Esophagus (tissue), 2 donors: Measurements from ENCODE around the gene S100A4. TPM values are rescaled to one million over a fixed set of nuclear protein-coding genes. Genes with fewer than 3 reads are reported as not detected.

Experiments used
- H3K27ac ChIP-seq, 2 donors: one replicate each; pipeline ENCODE4 v1.5.1; 2013; ENCODE audit warnings: low read depth in 2 of 2, mild to moderate bottlenecking in 2 of 2, inconsistent platforms in 1 of 2, low read length in 1 of 2, moderate library complexity in 1 of 2
- H3K27me3 ChIP-seq, 2 donors: one replicate each; pipeline ENCODE4 v1.6.1; 2013; ENCODE audit warnings: low read length in 2 of 2, control low read depth in 1 of 2, mild to moderate bottlenecking in 1 of 2; ENCODE audit not compliant: insufficient read depth in 2 of 2, control insufficient read depth in 1 of 2
- H3K36me3 ChIP-seq, 2 donors: one replicate each; pipeline ENCODE4 v1.6.1; 2013; ENCODE audit warnings: low read length in 1 of 2; ENCODE audit not compliant: control insufficient read depth in 2 of 2, insufficient read depth in 2 of 2
- H3K4me1 ChIP-seq, 2 donors: one replicate each; pipeline ENCODE4 v1.6.1; 2013; ENCODE audit warnings: low read length in 1 of 2; ENCODE audit not compliant: control insufficient read depth in 2 of 2, insufficient read depth in 2 of 2
- H3K4me3 ChIP-seq, 2 donors: one replicate each; pipeline ENCODE4 v1.5.1; 2013; ENCODE audit warnings: low read length in 2 of 2, mild to moderate bottlenecking in 2 of 2, low read depth in 1 of 2, moderate library complexity in 1 of 2
- H3K9me3 ChIP-seq, 2 donors: one replicate each; pipeline ENCODE4 v1.6.1; 2013; ENCODE audit warnings: mild to moderate bottlenecking in 2 of 2, low read depth in 1 of 2, low read length in 1 of 2, moderate library complexity in 1 of 2; ENCODE audit not compliant: control insufficient read depth in 2 of 2, insufficient read depth in 1 of 2
- WGBS, 2 donors: extraction: QIAGEN DNeasy Blood & Tissue Kit; methylation state at CpG; one replicate each; pipeline ENCODE4 v1.1.7; 2013; 5-methylcytosine and 5-hydroxymethylcytosine counted together
- polyA plus RNA-seq, 2 donors: library from polyadenylated mRNA; stranded (reverse); fragments of 200-250 nt; gene quantifications; one replicate each; pipeline ENCODE4 v1.2.3, GENCODE V29; 2013
- donor health status: healthy with polysubstance abuse.
- donor health status: Bipolar disorder and iron deficiency.

Gene S100A4
- polyA plus RNA-seq, 2 donors = 145 to 249 TPM

- H3K36me3 ChIP-seq = no peaks in the 10 kb centered on the region
- peaks cover 4% of the 10 kb centered on the region in 2 donors for H3K4me1 ChIP-seq
- no peaks in the 10 kb centered on the region for H3K27me3 ChIP-seq
- no peak overlapping the region for H3K27ac ChIP-seq
- WGBS, 2 donors = 87 to 88% methylated on average over 1 of the region's 1 CpG
- H3K9me3 ChIP-seq = no peaks in the 10 kb centered on the region
- H3K4me3 ChIP-seq = no peak overlapping the region
These were observed 40.0 kb downstream of the S100A4 start for GRCh38 chr1:153505576-153505975.

- no peaks in the 10 kb centered on the region for H3K36me3 ChIP-seq
- 76 to 77% methylated on average over 3 of the region's 3 CpGs for WGBS, 2 donors
These were observed 41.8 kb downstream of the S100A4 start for GRCh38 chr1:153503766-153504165.

GRCh38 chr1:153498746-153499145 is 46.9 kb downstream of the S100A4 start:
- 23 to 25% methylated on average over 2 of the region's 2 CpGs for WGBS, 2 donors
- H3K27ac ChIP-seq = no peak overlapping the region
- H3K4me1 ChIP-seq = no peaks in the 10 kb centered on the region
- no peaks in the 10 kb centered on the region for H3K9me3 ChIP-seq
- H3K4me3 ChIP-seq = no peak overlapping the region
- no peaks in the 10 kb centered on the region for H3K27me3 ChIP-seq
- H3K36me3 ChIP-seq = no peaks in the 10 kb centered on the region

More at GRCh38 chr1:153503766-153504165, 41.8 kb downstream of the S100A4 start:
- H3K27ac ChIP-seq = no peak overlapping the region
- no peaks in the 10 kb centered on the region for H3K9me3 ChIP-seq
- no peak overlapping the region for H3K4me3 ChIP-seq
- H3K4me1 ChIP-seq = peaks cover 4% of the 10 kb centered on the region in 2 donors
- no peaks in the 10 kb centered on the region for H3K27me3 ChIP-seq

GRCh38 chr1:153495536-153495935 is 50.1 kb downstream of the S100A4 start:
- no peaks in the 10 kb centered on the region for H3K36me3 ChIP-seq
- H3K27me3 ChIP-seq = no peaks in the 10 kb centered on the region
- no peak overlapping the region for H3K27ac ChIP-seq
- H3K9me3 ChIP-seq = no peaks in the 10 kb centered on the region
- 64 to 73% methylated on average over 6 of the region's 6 CpGs for WGBS, 2 donors
- H3K4me1 ChIP-seq = peaks cover 3 to 6% of the 10 kb centered on the region in 2 donors
- H3K4me3 ChIP-seq = no peak overlapping the region

DNA sequence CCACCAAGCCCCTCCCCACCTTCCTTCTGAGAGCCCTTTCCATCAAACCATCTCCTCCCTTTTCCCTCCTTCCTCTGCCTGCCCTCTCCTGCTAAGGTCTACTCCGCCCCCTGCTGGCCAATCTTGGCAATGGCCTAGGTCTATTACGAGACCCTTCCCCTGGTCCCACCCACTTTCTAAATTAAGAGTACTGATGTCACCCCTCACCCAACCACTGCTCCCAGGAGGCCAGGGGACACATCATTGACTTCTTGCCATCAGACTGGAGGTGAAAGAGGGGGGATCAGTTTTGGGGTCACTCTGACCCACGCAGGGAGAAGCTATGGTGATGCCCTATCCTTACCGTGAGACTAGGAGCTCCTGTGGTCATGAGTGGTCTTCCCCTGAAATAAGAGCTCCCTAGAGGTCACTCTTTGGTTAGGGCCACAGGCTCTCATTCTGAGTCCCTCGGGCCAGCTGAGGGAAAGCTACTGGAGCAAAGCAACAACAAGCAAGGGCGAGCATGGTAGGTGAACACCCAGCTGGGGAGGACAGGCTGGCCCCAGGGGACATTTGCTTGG is 50.5 kb downstream of the S100A4 start:
- Histone ChIP-seq H3K9me3 (no peaks in the 10 kb centered on the region), H3K27ac (no peak overlapping the region), H3K4me3 (no peak overlapping the region), H3K27me3 (no peaks in the 10 kb centered on the region), H3K36me3 (no peaks in the 10 kb centered on the region), H3K4me1 (peaks cover 3 to 7% of the 10 kb centered on the region in 2 donors)
- 40 to 41% methylated on average over 6 of the region's 6 CpGs for WGBS, 2 donors

Other genes starting within 250 kb of the S100A4 start
- 10 to 100 TPM in 1 of 2 donors, 1 to 10 TPM in 1; 9.9 to 21.5 TPM for gene PGLYRP3, start 232.9 kb downstream of the S100A4 start, polyA plus RNA-seq
- gene PGLYRP4, start 197.0 kb downstream of the S100A4 start, polyA plus RNA-seq = 1 to 10 TPM; 3.1 to 3.3 TPM
- over 10,000 TPM; 47,233 to 60,368 TPM for gene S100A9, start 188.0 kb downstream of the S100A4 start, polyA plus RNA-seq
- gene S100A12, start 170.2 kb downstream of the S100A4 start, polyA plus RNA-seq = 100 to 1,000 TPM in 1 of 2 donors, 10 to 100 TPM in 1; 67.2 to 222 TPM
- over 10,000 TPM; 44,360 to 65,887 TPM for gene S100A8, start 154.7 kb downstream of the S100A4 start, polyA plus RNA-seq
- 1 to 10 TPM in 1 of 2 donors, under 1 TPM in 1; 0.02 to 1.3 TPM for gene S100A7A, start 129.3 kb downstream of the S100A4 start, polyA plus RNA-seq
- gene S100A7, start 85.2 kb downstream of the S100A4 start, polyA plus RNA-seq = 100 to 1,000 TPM; 115 to 689 TPM
- gene S100A6, start 9.8 kb downstream of the S100A4 start, polyA plus RNA-seq = 1,000 to 10,000 TPM in 1 of 2 donors, 100 to 1,000 TPM in 1; 936 to 2,978 TPM
- gene S100A5, start 4.9 kb downstream of the S100A4 start, polyA plus RNA-seq = under 1 TPM in 1 of 2 donors, not detected in 1; 0.11 TPM
- 10 to 100 TPM; 10.2 to 27.5 TPM for gene S100A3, start 3.5 kb upstream of the S100A4 start, polyA plus RNA-seq
- 1,000 to 10,000 TPM; 2,831 to 3,591 TPM for gene S100A2, start 20.0 kb upstream of the S100A4 start, polyA plus RNA-seq
- 1,000 to 10,000 TPM; 2,016 to 2,151 TPM for gene S100A16, start 67.3 kb upstream of the S100A4 start, polyA plus RNA-seq
- gene S100A14, start 70.5 kb upstream of the S100A4 start, polyA plus RNA-seq = 1,000 to 10,000 TPM; 2,532 to 3,167 TPM
- gene S100A13, start 81.7 kb upstream of the S100A4 start, polyA plus RNA-seq = 100 to 1,000 TPM in 1 of 2 donors, 10 to 100 TPM in 1; 74.3 to 122 TPM
- 1 to 10 TPM in 1 of 2 donors, under 1 TPM in 1; 0.93 to 2.3 TPM for gene S100A1, start 82.6 kb upstream of the S100A4 start, polyA plus RNA-seq
- 10 to 100 TPM; 41.6 to 45.5 TPM for gene CHTOP, start 88.3 kb upstream of the S100A4 start, polyA plus RNA-seq
- gene SNAPIN, start 112.9 kb upstream of the S100A4 start, polyA plus RNA-seq = 10 to 100 TPM; 20.0 to 35.3 TPM
- 10 to 100 TPM; 22.5 to 99.9 TPM for gene ILF2, start 125.2 kb upstream of the S100A4 start, polyA plus RNA-seq
- 1 to 10 TPM; 2.2 to 3.6 TPM for gene NPR1, start 132.9 kb upstream of the S100A4 start, polyA plus RNA-seq
- 10 to 100 TPM; 16.4 to 30.8 TPM for gene INTS3, start 182.2 kb upstream of the S100A4 start, polyA plus RNA-seq
- gene SLC27A3, start 229.6 kb upstream of the S100A4 start, polyA plus RNA-seq = 10 to 100 TPM; 18.6 to 30.9 TPM